Erythroblast (primary cell): ENCODE data around the gene RDM1.
"Not testable (repeated sequence)": the region's sequence is repeated elsewhere in the genome, so short reads cannot be mapped to it uniquely, and the experiment has no call there.

ENCODE experiments used
- DNase-seq, 2 experiments: peaks; one replicate each; lab custom pipeline; 2025; lab: John Stamatoyannopoulos, UW
- GATA1 ChIP-seq: IDR thresholded peaks from 2 replicates; pipeline ENCODE4 v1.6.1; 2011; ENCODE audit warnings: low read depth, mild to moderate bottlenecking, control low read depth, low read length, moderate library complexity
- POLR2A ChIP-seq: IDR thresholded peaks from 2 replicates; pipeline ENCODE4 v1.6.1; 2011; ENCODE audit warnings: mild to moderate bottlenecking, low read length

RDM1 gene

DNA sequence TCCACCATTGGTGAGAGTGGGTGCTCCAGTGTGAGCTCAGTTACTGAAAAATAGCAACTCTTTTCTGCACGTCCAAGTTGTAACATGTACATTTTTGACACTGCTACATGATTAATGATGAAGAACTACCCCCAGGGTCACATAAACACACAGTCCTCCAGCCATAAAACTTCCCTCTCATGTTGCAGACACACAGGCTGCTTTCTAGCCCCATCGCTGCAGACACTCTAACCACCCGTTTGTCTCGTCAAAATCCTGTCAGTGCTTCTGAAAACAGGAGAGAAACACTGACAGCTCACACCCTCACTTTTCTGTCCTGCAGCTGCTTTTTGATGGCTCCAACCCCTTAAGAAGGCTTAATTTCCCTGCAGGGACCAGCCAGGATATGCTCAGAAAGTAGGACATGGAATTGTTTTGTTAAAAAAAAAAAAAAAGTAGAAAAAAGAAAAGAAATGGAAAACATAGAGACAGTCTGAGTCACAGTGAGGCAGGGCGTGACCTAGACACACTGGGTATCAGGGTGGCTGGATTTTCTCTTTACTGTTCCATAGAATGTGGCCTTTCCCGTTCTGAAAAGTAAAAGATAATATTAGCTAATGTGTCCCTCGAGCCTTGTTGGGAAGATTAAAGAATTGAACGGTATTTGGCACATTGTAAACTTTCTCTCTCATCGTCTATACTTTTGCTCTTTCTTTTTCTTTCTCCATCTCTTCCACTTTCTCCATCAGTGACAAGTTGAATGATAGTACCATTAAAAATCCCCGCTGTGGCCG lies 29.7 kb downstream of the RDM1 start:
- no peak for TF ChIP-seq POLR2A
- TF ChIP-seq GATA1 = no peak
- DNase-seq = no peak

- no peak for DNase-seq
- TF ChIP-seq POLR2A (no peak), GATA1 (no peak)
These were observed 30.3 kb downstream of the RDM1 start for GRCh38 chr17:35900280-35900679.

GRCh38 chr17:35898283-35899070 lies 32.1 kb downstream of the RDM1 start:
- no peak for DNase-seq

GRCh38 chr17:35897772-35898171 lies 32.8 kb downstream of the RDM1 start:
- DNase-seq = not testable (repeated sequence)

More at GRCh38 chr17:35898283-35899070, 32.1 kb downstream of the RDM1 start:
- no peak for TF ChIP-seq POLR2A
- TF ChIP-seq GATA1 = no peak

DNA sequence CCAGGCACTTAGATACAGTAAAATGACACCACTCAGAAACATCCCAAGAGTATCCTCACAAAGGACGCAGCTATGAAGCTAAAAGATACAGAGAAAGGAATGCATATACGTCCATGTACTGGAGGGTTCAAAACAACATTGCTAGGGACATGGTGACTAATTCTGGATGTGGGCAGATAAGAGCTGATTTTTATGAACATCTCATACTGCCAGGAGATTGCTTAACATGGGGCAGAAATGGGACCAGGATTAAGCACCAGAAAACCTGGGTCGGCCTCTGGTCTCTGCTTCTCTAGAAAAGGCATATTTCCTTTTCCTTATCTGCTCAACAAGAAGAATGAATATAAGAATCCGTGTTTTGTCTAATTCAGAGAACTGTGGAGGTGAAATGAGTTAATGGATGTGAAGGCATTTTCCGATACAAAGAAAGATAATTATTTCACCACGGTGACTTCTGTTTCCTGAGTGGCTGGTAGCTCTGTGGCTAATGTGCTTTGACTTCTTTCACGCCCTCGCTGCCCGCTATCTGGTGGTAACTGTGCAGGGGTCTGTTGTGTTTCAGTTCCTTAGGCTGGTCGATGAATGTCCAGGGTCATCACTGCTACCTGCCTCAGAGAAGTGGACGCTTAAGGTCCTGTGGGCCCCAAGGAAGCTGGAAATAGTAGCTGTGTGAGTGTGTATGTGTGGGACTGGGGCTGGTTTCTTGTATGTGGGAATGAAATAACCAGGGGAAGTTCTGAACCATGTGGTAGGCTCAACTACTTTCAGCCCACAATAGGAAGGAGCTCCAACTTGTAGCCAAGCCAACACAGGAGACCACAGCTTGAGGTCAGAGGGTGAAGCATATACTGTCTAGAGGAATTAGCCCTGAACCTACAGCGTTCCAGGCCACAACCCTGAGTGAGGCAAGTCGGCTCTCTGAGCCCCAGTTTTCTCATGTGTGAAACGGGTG lies 34.7 kb downstream of the RDM1 start:
- DNase-seq = no peak
- TF ChIP-seq GATA1 = no peak
- no peak for TF ChIP-seq POLR2A

GRCh38 chr17:35894206-35894605 lies 36.4 kb downstream of the RDM1 start:
- TF ChIP-seq GATA1 (no peak), POLR2A (no peak)

DNA sequence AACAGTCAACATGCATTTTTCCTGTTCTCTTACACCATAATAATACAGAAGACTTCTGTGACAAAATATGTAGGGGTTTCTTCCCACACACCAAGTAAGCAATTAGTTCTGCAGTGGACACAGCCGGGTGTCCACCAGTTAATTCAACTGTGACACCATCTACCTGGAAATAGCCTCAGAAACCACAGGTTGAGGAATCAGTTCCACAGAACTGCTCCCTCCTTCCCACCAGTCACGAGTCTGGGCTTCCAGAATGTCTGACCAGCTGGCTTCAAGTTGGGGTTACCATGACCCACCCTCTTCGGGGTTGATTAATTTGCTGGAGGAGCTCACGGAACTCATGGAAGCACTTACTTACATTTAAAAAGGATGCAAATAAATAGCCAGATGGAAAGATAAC lies 36.8 kb downstream of the RDM1 start:
- no peak for DNase-seq
- TF ChIP-seq POLR2A (no peak), GATA1 (no peak)

More at GRCh38 chr17:35894206-35894605, 36.4 kb downstream of the RDM1 start:
- DNase-seq = no peak

DNA sequence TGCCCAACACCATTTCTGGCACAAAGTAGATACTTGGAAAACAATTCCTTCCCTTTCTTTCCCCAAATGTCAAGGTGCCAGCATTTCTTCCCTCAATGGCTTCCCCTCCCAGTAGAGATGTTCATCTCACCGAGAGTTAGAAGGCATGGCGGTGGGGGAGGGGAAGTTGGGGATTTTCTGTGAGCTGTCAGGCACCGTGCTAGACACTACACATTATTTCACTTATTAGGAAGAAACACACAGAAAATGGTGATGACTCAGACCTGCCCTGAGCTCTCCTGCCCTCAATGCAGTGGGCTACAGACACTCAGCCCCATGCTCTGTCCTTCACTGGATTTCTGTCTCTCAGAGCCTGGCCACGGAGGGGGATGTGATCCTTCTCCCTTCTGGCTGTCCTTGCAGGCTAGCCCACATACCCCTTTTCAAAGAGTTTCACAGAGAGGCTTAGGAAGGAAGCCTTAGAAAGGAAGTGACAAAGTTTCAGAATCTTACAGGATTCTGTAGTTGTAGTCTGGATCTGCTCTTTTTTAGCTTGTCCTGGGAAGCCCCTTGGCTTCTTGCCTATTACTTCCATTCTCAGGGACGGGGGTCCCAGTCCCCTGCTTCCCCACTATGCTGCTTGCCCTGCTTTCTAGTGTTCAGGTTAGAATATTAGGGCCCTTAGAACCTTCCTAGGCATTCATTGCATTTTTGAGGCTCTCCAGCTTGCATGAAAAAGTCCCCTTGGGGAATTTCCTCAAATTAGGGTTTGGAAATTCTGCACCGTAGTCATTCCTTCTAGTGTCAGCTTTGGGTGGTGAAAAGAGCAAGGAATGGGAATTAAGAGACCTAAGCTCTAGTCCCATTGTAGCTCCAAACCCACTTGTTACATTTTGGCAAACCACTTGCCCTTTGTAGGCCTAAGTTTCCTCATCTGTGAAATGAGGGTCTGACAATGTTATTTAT lies 38.2 kb downstream of the RDM1 start:
- DNase-seq = no peak
- TF ChIP-seq GATA1 = no peak
- TF ChIP-seq POLR2A = no peak

DNA sequence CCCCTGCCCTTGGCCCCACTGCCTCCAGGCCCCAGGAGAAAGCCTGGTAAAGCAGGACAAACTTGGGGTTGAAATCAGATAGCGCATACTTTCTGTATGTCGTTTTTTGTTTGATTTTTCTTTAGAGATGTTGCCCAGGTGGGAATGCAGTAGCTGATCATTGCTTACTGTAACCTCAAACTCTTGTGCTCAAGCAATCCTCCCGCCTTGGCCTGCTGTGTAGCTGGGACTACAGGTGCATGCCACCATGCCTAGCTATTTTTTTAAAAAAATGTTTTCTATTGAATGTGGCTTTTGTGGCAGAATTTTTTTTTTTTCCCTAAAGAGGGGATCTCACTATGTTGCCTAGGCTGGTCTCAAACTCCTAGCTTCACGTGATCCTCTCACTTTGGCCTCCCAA lies 39.3 kb downstream of the RDM1 start:
- DNase-seq = no peak
- TF ChIP-seq POLR2A (no peak), GATA1 (no peak)

GRCh38 chr17:35890774-35891155 lies 39.8 kb downstream of the RDM1 start:
- DNase-seq = no peak
- TF ChIP-seq GATA1 = no peak

- no peak for DNase-seq
These were observed 40.5 kb downstream of the RDM1 start for GRCh38 chr17:35889818-35890773.

More at GRCh38 chr17:35889818-35890773, 40.5 kb downstream of the RDM1 start:
- TF ChIP-seq GATA1 (no peak), POLR2A (no peak)
